NCI-H69 (cell line): ENCODE measurements around the gene NDUFA5.
"Not testable (repeated sequence)": the region's sequence is repeated elsewhere in the genome, so short reads cannot be mapped to it uniquely, and the experiment has no call there.

ENCODE experiments used
- DNase-seq: peaks from one replicate; lab custom pipeline; 2025; lab: John Stamatoyannopoulos, UW

Gene NDUFA5

GRCh38 chr7:123557016-123557397 lies 611 bp downstream of the NDUFA5 start:
- DNase-seq = peak; percentile 73

- no peak for DNase-seq
These were observed 2.1 kb downstream of the NDUFA5 start for GRCh38 chr7:123555484-123555883.

GRCh38 chr7:123553159-123553558 lies 4.5 kb downstream of the NDUFA5 start:
- DNase-seq = no peak

GRCh38 chr7:123552641-123553040 lies 5.0 kb downstream of the NDUFA5 start:
- DNase-seq = no peak

GRCh38 chr7:123552134-123552533 lies 5.5 kb downstream of the NDUFA5 start:
- not testable (repeated sequence) for DNase-seq

GRCh38 chr7:123548406-123548805 lies 9.2 kb downstream of the NDUFA5 start:
- no peak for DNase-seq

- DNase-seq = no peak
These were observed 17.7 kb downstream of the NDUFA5 start for GRCh38 chr7:123539871-123540270.

GRCh38 chr7:123538897-123539296 lies 18.7 kb downstream of the NDUFA5 start:
- DNase-seq = peak; percentile 13

- no peak for DNase-seq
These were observed 19.4 kb downstream of the NDUFA5 start for GRCh38 chr7:123538189-123538714.

GRCh38 chr7:123537026-123537642 lies 20.5 kb downstream of the NDUFA5 start:
- DNase-seq = peak; percentile 36

- peak; percentile 24 for DNase-seq
These were observed 22.1 kb downstream of the NDUFA5 start for GRCh38 chr7:123535517-123535916.

- peak; percentile 100 for DNase-seq
These were observed 23.0 kb downstream of the NDUFA5 start, which contains the start of gene IQUB for GRCh38 chr7:123534383-123535260. Gene IQUB (minus strand): TSS chr7:123534595. CDS start chr7:123512340, 22,255 bp downstream.

- peak; percentile 73 for DNase-seq
These were observed 23.7 kb downstream of the NDUFA5 start for GRCh38 chr7:123533929-123534382.

- DNase-seq = no peak
These were observed 24.1 kb downstream of the NDUFA5 start for GRCh38 chr7:123533553-123533917.

- DNase-seq = peak; percentile 16
These were observed 24.6 kb downstream of the NDUFA5 start for GRCh38 chr7:123532788-123533552.

GRCh38 chr7:123532343-123532742 lies 25.3 kb downstream of the NDUFA5 start:
- DNase-seq = not testable (repeated sequence)

GRCh38 chr7:123530035-123530591 lies 27.5 kb downstream of the NDUFA5 start:
- not testable (repeated sequence) for DNase-seq

- DNase-seq = peak; percentile 38
These were observed 29.4 kb downstream of the NDUFA5 start for GRCh38 chr7:123528265-123528664.

- DNase-seq = peak; percentile 14
These were observed 29.8 kb downstream of the NDUFA5 start for GRCh38 chr7:123527712-123528225.

GRCh38 chr7:123526533-123526932 lies 31.1 kb downstream of the NDUFA5 start:
- not testable (repeated sequence) for DNase-seq

- DNase-seq = no peak
These were observed 35.6 kb downstream of the NDUFA5 start for GRCh38 chr7:123522066-123522465.

GRCh38 chr7:123505221-123505620 lies 52.4 kb downstream of the NDUFA5 start:
- no peak for DNase-seq
